HepG2 (cell line): ENCODE data around the gene RAB40C. TPM values are rescaled to one million over a fixed set of nuclear protein-coding genes. Genes with fewer than 3 reads are reported as not detected.

Source experiments
- ATRX ChIP-seq: sonication (generic); formaldehyde crosslinking; IDR thresholded peaks from 2 replicates; pipeline ENCODE4 v1.4.0; 2020; ENCODE audit warnings: missing genetic modification reagents, borderline replicate concordance
- BRD4 ChIP-seq: sonication (generic); formaldehyde crosslinking; IDR thresholded peaks from 2 replicates; pipeline ENCODE4 v1.4.0; 2020; ENCODE audit warnings: missing genetic modification reagents
- ELF4 ChIP-seq: sonication (generic); formaldehyde crosslinking; IDR thresholded peaks from 2 replicates; pipeline ENCODE4 v1.5.0; 2020; ENCODE audit warnings: missing genetic modification reagents, mild to moderate bottlenecking, moderate library complexity, borderline replicate concordance
- ESRRA ChIP-seq: sonication (generic); formaldehyde crosslinking; IDR thresholded peaks from 2 replicates; pipeline ENCODE4 v1.5.1; 2020; ENCODE audit warnings: mild to moderate bottlenecking, low read depth, missing genetic modification reagents
- FIP1L1 ChIP-seq: fragments of 200-400 bp; formaldehyde crosslinking; IDR thresholded peaks from 2 replicates; pipeline ENCODE4 v1.6.1; 2018; ENCODE audit warnings: low read depth, mild to moderate bottlenecking, low read length, moderate library complexity, borderline replicate concordance; ENCODE audit not compliant: insufficient read depth
- IRF1 ChIP-seq: sonication (generic); formaldehyde crosslinking; IDR thresholded peaks from 2 replicates; pipeline ENCODE4 v1.4.0; 2020; ENCODE audit warnings: low read depth, mild to moderate bottlenecking, missing genetic modification reagents
- JARID2 ChIP-seq: sonication (generic); formaldehyde crosslinking; IDR thresholded peaks from 2 replicates; pipeline ENCODE4 v1.8.1; 2023; ENCODE audit warnings: missing genetic modification reagents, inconsistent platforms; ENCODE audit not compliant: insufficient replicate concordance
- KAT8 ChIP-seq: IDR thresholded peaks from 2 replicates; pipeline ENCODE4 v1.6.1; 2016; ENCODE audit warnings: missing genetic modification reagents, missing compliant biosample characterization
- KLF12 ChIP-seq: sonication (generic); formaldehyde crosslinking; IDR thresholded peaks from 2 replicates; pipeline ENCODE4 v1.4.0; 2020; ENCODE audit warnings: missing genetic modification reagents, borderline replicate concordance
- NFE2 ChIP-seq: sonication (generic); formaldehyde crosslinking; IDR thresholded peaks from 2 replicates; pipeline ENCODE4 v1.4.0; 2020; ENCODE audit warnings: missing genetic modification reagents
- RORA ChIP-seq: sonication (generic); formaldehyde crosslinking; IDR thresholded peaks from 2 replicates; pipeline ENCODE4 v1.5.0; 2020; ENCODE audit warnings: mild to moderate bottlenecking, missing genetic modification reagents, moderate library complexity
- SNAPC2 ChIP-seq: sonication (generic); formaldehyde crosslinking; IDR thresholded peaks from 2 replicates; pipeline ENCODE4 v1.8.1; 2022; ENCODE audit warnings: mild to moderate bottlenecking, missing genetic modification reagents
- SYNCRIP ChIP-seq: fragments of 200-400 bp; formaldehyde crosslinking; IDR thresholded peaks from 2 replicates; pipeline ENCODE4 v1.6.1; 2018; ENCODE audit warnings: mild to moderate bottlenecking, low read depth, low read length; ENCODE audit not compliant: insufficient read depth
- ZNF10 ChIP-seq: sonication (generic); formaldehyde crosslinking; IDR thresholded peaks from 2 replicates; pipeline ENCODE4 v1.4.0; 2020; ENCODE audit warnings: mild to moderate bottlenecking, low read depth, missing genetic modification reagents, borderline replicate concordance
- ZNF12 ChIP-seq: sonication (generic); formaldehyde crosslinking; IDR thresholded peaks from 2 replicates; pipeline ENCODE4 v1.5.0; 2020; ENCODE audit warnings: missing genetic modification reagents
- ZNF616 ChIP-seq: sonication (generic); formaldehyde crosslinking; IDR thresholded peaks from 2 replicates; pipeline ENCODE4 v1.5.0; 2020; ENCODE audit warnings: low read depth, mild to moderate bottlenecking, missing genetic modification reagents
- ZNF737 ChIP-seq: sonication (generic); formaldehyde crosslinking; IDR thresholded peaks from 2 replicates; pipeline ENCODE4 v1.5.0; 2020; ENCODE audit warnings: missing genetic modification reagents, mild to moderate bottlenecking, borderline replicate concordance
- polyA plus RNA-seq, 8 experiments: library from polyadenylated mRNA; depleted of rRNA in 3 of 8; stranded (reverse) in 7 of 8; unstranded in 1 of 8; fragments of >200 nt; fragmentation: Illumina TruSeq in 4 of 8; extraction: Trizol in 4 of 8; gene quantifications; 2 replicates each; pipeline versions ENCODE4 v1.2.1 to v1.2.3, GENCODE V29; 2011 to 2016; ENCODE audit warnings: low read depth in 4 of 8, missing spikeins in 1 of 8, mixed read lengths in 1 of 8; ENCODE audit not compliant: insufficient read depth in 1 of 8
- total RNA-seq, 5 experiments: library from RNA; depleted of rRNA; stranded (reverse); fragments of >200 nt; fragmentation: Illumina TruSeq; extraction: Trizol; gene quantifications; 2 replicates each; pipeline ENCODE4 v1.2.3, GENCODE V29; 2016; ENCODE audit warnings: low read depth in 1 of 5
- TF ChIP-seq, protein P1 (sequence below): sonication (generic); formaldehyde crosslinking; IDR thresholded peaks from 2 replicates; pipeline ENCODE4 v1.4.0; 2020; ENCODE audit warnings: missing genetic modification reagents
- TF ChIP-seq, protein P2 (sequence below): sonication (generic); formaldehyde crosslinking; IDR thresholded peaks from 2 replicates; pipeline ENCODE4 v1.9.0; 2021; ENCODE audit warnings: mild to moderate bottlenecking, missing genetic modification reagents

RAB40C gene
- total and polyA plus RNA-seq, 2 of the 13 experiments (the other 11 are each of a cell fraction or from before 2014, with no cell fraction given) = 7.7 to 11.5 TPM

DNA sequence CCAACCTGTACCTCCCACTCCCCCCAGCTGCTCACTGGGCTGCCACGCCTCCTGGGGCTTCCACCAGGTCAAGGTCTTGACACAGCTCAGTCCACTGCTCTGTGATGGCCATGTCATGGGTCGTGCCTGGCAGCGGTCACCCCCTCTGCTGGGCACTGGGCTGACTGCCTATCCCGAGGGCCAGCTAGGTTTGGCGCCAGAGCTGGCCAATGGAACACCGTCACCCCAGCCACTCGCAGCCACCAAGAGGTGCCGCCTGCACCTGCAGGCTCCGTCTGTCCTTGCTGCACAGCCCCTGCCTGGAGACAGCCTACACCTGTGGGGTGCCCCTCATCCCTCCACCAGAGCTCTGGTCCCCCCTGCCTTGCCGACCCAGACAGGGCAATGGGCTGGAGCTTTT is 4.5 kb upstream of the RAB40C start (continued):
- TF ChIP-seq, protein P1, sequence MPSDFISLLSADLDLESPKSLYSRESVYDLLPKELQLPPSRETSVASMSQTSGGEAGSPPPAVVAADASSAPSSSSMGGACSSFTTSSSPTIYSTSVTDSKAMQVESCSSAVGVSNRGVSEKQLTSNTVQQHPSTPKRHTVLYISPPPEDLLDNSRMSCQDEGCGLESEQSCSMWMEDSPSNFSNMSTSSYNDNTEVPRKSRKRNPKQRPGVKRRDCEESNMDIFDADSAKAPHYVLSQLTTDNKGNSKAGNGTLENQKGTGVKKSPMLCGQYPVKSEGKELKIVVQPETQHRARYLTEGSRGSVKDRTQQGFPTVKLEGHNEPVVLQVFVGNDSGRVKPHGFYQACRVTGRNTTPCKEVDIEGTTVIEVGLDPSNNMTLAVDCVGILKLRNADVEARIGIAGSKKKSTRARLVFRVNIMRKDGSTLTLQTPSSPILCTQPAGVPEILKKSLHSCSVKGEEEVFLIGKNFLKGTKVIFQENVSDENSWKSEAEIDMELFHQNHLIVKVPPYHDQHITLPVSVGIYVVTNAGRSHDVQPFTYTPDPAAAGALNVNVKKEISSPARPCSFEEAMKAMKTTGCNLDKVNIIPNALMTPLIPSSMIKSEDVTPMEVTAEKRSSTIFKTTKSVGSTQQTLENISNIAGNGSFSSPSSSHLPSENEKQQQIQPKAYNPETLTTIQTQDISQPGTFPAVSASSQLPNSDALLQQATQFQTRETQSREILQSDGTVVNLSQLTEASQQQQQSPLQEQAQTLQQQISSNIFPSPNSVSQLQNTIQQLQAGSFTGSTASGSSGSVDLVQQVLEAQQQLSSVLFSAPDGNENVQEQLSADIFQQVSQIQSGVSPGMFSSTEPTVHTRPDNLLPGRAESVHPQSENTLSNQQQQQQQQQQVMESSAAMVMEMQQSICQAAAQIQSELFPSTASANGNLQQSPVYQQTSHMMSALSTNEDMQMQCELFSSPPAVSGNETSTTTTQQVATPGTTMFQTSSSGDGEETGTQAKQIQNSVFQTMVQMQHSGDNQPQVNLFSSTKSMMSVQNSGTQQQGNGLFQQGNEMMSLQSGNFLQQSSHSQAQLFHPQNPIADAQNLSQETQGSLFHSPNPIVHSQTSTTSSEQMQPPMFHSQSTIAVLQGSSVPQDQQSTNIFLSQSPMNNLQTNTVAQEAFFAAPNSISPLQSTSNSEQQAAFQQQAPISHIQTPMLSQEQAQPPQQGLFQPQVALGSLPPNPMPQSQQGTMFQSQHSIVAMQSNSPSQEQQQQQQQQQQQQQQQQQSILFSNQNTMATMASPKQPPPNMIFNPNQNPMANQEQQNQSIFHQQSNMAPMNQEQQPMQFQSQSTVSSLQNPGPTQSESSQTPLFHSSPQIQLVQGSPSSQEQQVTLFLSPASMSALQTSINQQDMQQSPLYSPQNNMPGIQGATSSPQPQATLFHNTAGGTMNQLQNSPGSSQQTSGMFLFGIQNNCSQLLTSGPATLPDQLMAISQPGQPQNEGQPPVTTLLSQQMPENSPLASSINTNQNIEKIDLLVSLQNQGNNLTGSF (CRISPR knock-in tag) = no peak
- TF ChIP-seq KAT8 (CRISPR knock-in tag) (no peak), ATRX (CRISPR knock-in tag) (no peak), KLF12 (no peak), ZNF12 (CRISPR knock-in tag) (no peak), JARID2 (CRISPR knock-in tag) (no peak), FIP1L1 (no peak), IRF1 (CRISPR knock-in tag) (no peak), ELF4 (CRISPR knock-in tag) (no peak), NFE2 (CRISPR knock-in tag) (no peak), SYNCRIP (no peak), RORA (CRISPR knock-in tag) (no peak), ZNF616 (CRISPR knock-in tag) (no peak), SNAPC2 (CRISPR knock-in tag) (no peak), ZNF737 (no peak), BRD4 (no peak), ESRRA (CRISPR knock-in tag) (0 out of 2 replicates have a peak, but pooled peaks have one; percentile 17), ZNF10 (CRISPR knock-in tag) (no peak)
- TF ChIP-seq, protein P2, sequence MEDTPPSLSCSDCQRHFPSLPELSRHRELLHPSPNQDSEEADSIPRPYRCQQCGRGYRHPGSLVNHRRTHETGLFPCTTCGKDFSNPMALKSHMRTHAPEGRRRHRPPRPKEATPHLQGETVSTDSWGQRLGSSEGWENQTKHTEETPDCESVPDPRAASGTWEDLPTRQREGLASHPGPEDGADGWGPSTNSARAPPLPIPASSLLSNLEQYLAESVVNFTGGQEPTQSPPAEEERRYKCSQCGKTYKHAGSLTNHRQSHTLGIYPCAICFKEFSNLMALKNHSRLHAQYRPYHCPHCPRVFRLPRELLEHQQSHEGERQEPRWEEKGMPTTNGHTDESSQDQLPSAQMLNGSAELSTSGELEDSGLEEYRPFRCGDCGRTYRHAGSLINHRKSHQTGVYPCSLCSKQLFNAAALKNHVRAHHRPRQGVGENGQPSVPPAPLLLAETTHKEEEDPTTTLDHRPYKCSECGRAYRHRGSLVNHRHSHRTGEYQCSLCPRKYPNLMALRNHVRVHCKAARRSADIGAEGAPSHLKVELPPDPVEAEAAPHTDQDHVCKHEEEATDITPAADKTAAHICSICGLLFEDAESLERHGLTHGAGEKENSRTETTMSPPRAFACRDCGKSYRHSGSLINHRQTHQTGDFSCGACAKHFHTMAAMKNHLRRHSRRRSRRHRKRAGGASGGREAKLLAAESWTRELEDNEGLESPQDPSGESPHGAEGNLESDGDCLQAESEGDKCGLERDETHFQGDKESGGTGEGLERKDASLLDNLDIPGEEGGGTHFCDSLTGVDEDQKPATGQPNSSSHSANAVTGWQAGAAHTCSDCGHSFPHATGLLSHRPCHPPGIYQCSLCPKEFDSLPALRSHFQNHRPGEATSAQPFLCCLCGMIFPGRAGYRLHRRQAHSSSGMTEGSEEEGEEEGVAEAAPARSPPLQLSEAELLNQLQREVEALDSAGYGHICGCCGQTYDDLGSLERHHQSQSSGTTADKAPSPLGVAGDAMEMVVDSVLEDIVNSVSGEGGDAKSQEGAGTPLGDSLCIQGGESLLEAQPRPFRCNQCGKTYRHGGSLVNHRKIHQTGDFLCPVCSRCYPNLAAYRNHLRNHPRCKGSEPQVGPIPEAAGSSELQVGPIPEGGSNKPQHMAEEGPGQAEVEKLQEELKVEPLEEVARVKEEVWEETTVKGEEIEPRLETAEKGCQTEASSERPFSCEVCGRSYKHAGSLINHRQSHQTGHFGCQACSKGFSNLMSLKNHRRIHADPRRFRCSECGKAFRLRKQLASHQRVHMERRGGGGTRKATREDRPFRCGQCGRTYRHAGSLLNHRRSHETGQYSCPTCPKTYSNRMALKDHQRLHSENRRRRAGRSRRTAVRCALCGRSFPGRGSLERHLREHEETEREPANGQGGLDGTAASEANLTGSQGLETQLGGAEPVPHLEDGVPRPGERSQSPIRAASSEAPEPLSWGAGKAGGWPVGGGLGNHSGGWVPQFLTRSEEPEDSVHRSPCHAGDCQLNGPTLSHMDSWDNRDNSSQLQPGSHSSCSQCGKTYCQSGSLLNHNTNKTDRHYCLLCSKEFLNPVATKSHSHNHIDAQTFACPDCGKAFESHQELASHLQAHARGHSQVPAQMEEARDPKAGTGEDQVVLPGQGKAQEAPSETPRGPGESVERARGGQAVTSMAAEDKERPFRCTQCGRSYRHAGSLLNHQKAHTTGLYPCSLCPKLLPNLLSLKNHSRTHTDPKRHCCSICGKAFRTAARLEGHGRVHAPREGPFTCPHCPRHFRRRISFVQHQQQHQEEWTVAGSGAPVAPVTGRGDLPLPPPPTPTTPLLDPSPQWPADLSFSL = no peak
